Osteoblast (primary cell): ENCODE results near the gene DAPK3. TPM values are rescaled to one million over a fixed set of nuclear protein-coding genes. Genes with fewer than 3 reads are reported as not detected.

Experiments
- DNase-seq: peaks from one replicate; pipeline ENCODE4 v3.0.0; 2011; ENCODE audit warnings: low spot score, mixed read lengths; ENCODE audit not compliant: insufficient read length; ENCODE audit errors: missing footprints
- H2AFZ ChIP-seq: 2 replicates; pipeline ENCODE4 v1.6.0; 2011; ENCODE audit warnings: mild to moderate bottlenecking, low read length
- H3K27ac ChIP-seq: 2 replicates; pipeline ENCODE4 v1.5.1; 2011; ENCODE audit warnings: mild to moderate bottlenecking, low read depth, low read length, moderate library complexity
- H3K27me3 ChIP-seq: 2 replicates; pipeline ENCODE4 v1.6.0; 2012; ENCODE audit warnings: mild to moderate bottlenecking, control low read depth, inconsistent platforms, low read length, moderate library complexity; ENCODE audit not compliant: insufficient read depth
- H3K36me3 ChIP-seq: 2 replicates; pipeline ENCODE4 v1.5.1; 2011; ENCODE audit warnings: mild to moderate bottlenecking, low read length, control low read depth, moderate library complexity; ENCODE audit not compliant: insufficient read depth
- H3K4me1 ChIP-seq: 2 replicates; pipeline ENCODE4 v1.5.1; 2011; ENCODE audit warnings: mild to moderate bottlenecking, low read length, control low read depth, moderate library complexity; ENCODE audit not compliant: insufficient read depth
- H3K4me2 ChIP-seq: 2 replicates; pipeline ENCODE4 v1.6.0; 2011; ENCODE audit warnings: mild to moderate bottlenecking, low read length; ENCODE audit not compliant: insufficient read depth
- H3K4me3 ChIP-seq: fragments of 200-600 bp; sonication (generic); 3 replicates; pipeline ENCODE4 v1.5.1; 2012; ENCODE audit warnings: mild to moderate bottlenecking, low read length, inconsistent platforms; ENCODE audit not compliant: insufficient read depth
- H3K79me2 ChIP-seq: 2 replicates; pipeline ENCODE4 v1.6.0; 2012; ENCODE audit warnings: mild to moderate bottlenecking, low read length, control low read depth, inconsistent platforms; ENCODE audit not compliant: insufficient read depth
- H3K9me3 ChIP-seq: 2 replicates; pipeline ENCODE4 v1.5.1; 2011; ENCODE audit warnings: low read depth, low read length, control low read depth
- H4K20me1 ChIP-seq: 2 replicates; pipeline ENCODE4 v1.6.0; 2012; ENCODE audit warnings: mild to moderate bottlenecking, low read length, control low read depth; ENCODE audit not compliant: insufficient read depth
- total RNA-seq: library from RNA; depleted of rRNA; stranded (reverse); fragments of >200 nt; gene quantifications from 2 replicates; pipeline ENCODE4 v1.2.3, GENCODE V29; 2012
- TF ChIP-seq, protein P1 (sequence below): IDR thresholded peaks from 2 replicates; pipeline ENCODE4 v1.5.1; 2011; ENCODE audit warnings: mild to moderate bottlenecking, low read depth, low read length, moderate library complexity; ENCODE audit errors: extremely low read depth

Gene DAPK3
- total RNA-seq, 1 donor, result 131 TPM

GRCh38 chr19:3981373-3981735 is 10.5 kb upstream of the DAPK3 start:
- Histone ChIP-seq H3K4me2 (no peak overlapping the region), H3K9me3 (no peaks in the 10 kb centered on the region), H3K27me3 (no peaks in the 10 kb centered on the region), H3K4me3 (no peak overlapping the region), H3K27ac (peak overlapping the region; percentile 98), H3K79me2 (peaks cover 87% of the 10 kb centered on the region), H4K20me1 (peaks cover 87% of the 10 kb centered on the region), H3K4me1 (peaks cover 27% of the 10 kb centered on the region), H3K36me3 (peaks cover 84% of the 10 kb centered on the region), H2AFZ (no peak overlapping the region)
- DNase-seq, result no peak
- TF ChIP-seq, protein P1, sequence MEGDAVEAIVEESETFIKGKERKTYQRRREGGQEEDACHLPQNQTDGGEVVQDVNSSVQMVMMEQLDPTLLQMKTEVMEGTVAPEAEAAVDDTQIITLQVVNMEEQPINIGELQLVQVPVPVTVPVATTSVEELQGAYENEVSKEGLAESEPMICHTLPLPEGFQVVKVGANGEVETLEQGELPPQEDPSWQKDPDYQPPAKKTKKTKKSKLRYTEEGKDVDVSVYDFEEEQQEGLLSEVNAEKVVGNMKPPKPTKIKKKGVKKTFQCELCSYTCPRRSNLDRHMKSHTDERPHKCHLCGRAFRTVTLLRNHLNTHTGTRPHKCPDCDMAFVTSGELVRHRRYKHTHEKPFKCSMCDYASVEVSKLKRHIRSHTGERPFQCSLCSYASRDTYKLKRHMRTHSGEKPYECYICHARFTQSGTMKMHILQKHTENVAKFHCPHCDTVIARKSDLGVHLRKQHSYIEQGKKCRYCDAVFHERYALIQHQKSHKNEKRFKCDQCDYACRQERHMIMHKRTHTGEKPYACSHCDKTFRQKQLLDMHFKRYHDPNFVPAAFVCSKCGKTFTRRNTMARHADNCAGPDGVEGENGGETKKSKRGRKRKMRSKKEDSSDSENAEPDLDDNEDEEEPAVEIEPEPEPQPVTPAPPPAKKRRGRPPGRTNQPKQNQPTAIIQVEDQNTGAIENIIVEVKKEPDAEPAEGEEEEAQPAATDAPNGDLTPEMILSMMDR, result no peak

- Histone ChIP-seq H3K4me2 (no peak overlapping the region), H4K20me1 (peaks cover 93% of the 10 kb centered on the region), H3K27ac (peak overlapping the region; percentile 8), H3K4me3 (no peak overlapping the region), H3K36me3 (peaks cover 91% of the 10 kb centered on the region), H3K27me3 (no peaks in the 10 kb centered on the region), H2AFZ (no peak overlapping the region), H3K79me2 (peaks cover 94% of the 10 kb centered on the region), H3K4me1 (peaks cover 19% of the 10 kb centered on the region), H3K9me3 (no peaks in the 10 kb centered on the region)
- TF ChIP-seq, protein P1, result no peak
- DNase-seq, result peak; percentile 68
These were observed 9.7 kb upstream of the DAPK3 start for GRCh38 chr19:3980353-3981251.

- H3K9me3 ChIP-seq, result no peaks in the 10 kb centered on the region
- H4K20me1 ChIP-seq, result peaks cover 94% of the 10 kb centered on the region
- H3K4me3 ChIP-seq, result no peak overlapping the region
- peak overlapping the region; percentile 8 for H3K27ac ChIP-seq
- H3K36me3 ChIP-seq, result peaks cover 97% of the 10 kb centered on the region
- TF ChIP-seq, protein P1, result no peak
- H3K79me2 ChIP-seq, result peaks cover 95% of the 10 kb centered on the region
- no peak overlapping the region for H3K4me2 ChIP-seq
- peaks cover 17% of the 10 kb centered on the region for H3K4me1 ChIP-seq
- no peak overlapping the region for H2AFZ ChIP-seq
- no peaks in the 10 kb centered on the region for H3K27me3 ChIP-seq
- peak; percentile 52 for DNase-seq
These were observed 8.9 kb upstream of the DAPK3 start for GRCh38 chr19:3979674-3980352.

DNA sequence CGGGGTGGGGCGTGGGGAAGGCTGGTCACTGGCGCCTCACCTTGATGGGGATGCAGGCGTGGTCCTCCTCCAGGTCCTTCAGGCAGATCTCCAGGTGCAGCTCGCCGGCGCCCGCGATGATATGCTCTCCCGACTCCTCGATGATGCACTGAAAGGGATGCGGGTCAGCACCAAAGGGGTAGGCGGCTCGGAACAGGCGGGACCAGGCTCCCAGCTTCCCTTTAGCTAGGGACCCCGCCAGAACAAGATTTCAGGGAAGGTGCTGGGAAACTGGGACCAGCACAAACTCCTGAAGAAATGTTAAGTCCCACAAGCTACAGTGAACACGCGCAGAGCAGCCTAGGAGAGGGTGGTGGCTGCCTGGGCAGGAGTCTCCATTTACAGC is 8.4 kb upstream of the DAPK3 start:
- Histone ChIP-seq H2AFZ (no peak overlapping the region), H3K4me2 (no peak overlapping the region), H3K9me3 (no peaks in the 10 kb centered on the region), H3K27me3 (no peaks in the 10 kb centered on the region), H3K4me3 (no peak overlapping the region), H4K20me1 (peaks cover 88% of the 10 kb centered on the region), H3K27ac (no peak overlapping the region), H3K79me2 (peaks cover 90% of the 10 kb centered on the region), H3K4me1 (peaks cover 17% of the 10 kb centered on the region), H3K36me3 (peaks cover 92% of the 10 kb centered on the region)
- TF ChIP-seq, protein P1, result no peak
- DNase-seq, result peak; percentile 74
